Tibial nerve (tissue), 4 donors: ENCODE data around the gene SLC12A7. TPM values are rescaled to one million over a fixed set of nuclear protein-coding genes. Genes with fewer than 3 reads are reported as not detected.
"Not testable (repeated sequence)": the region's sequence is repeated elsewhere in the genome, so short reads cannot be mapped to it uniquely, and the experiment has no call there.

Source experiments
- DNase-seq, 2 donors: peaks; one replicate each; pipeline ENCODE4 v3.0.0-alpha.2; 2019; ENCODE audit warnings: low spot score in 2 of 2
- H3K27ac ChIP-seq, 4 donors: fragments of 200-600 bp; sonication (generic) in 3 of 4; one replicate each; pipeline ENCODE4 v1.5.1; 2017 to 2019; ENCODE audit warnings: mild to moderate bottlenecking in 1 of 4
- H3K27me3 ChIP-seq, 2 donors: fragments of 200-600 bp; sonication (generic) in 1 of 2; one replicate each; pipeline versions ENCODE4 v1.5.1 to v1.6.0; 2017 to 2019
- H3K36me3 ChIP-seq, 3 donors: fragments of 200-600 bp; sonication (generic); one replicate each; pipeline ENCODE4 v1.5.1; 2018 to 2019
- H3K4me1 ChIP-seq, 4 donors: fragments of 200-600 bp; sonication (generic) in 3 of 4; one replicate each; pipeline ENCODE4 v1.5.1; 2017 to 2019
- H3K4me3 ChIP-seq, 4 donors: fragments of 200-600 bp; sonication (generic) in 3 of 4; one replicate each; pipeline ENCODE4 v1.5.1; 2017 to 2019; ENCODE audit warnings: mild to moderate bottlenecking in 1 of 4, moderate library complexity in 1 of 4
- H3K9me3 ChIP-seq, 4 donors: fragments of 200-600 bp; sonication (generic) in 3 of 4; one replicate each; pipeline ENCODE4 v1.5.1; 2017 to 2019
- EP300 ChIP-seq, 2 donors: sonication (generic); formaldehyde crosslinking; IDR thresholded peaks; one replicate each; pipeline ENCODE4 v1.6.1; 2017; ENCODE audit warnings: antibody characterized with exemption in 2 of 2, mild to moderate bottlenecking in 1 of 2
- POLR2A ChIP-seq, 2 donors: fragments of 450-650 bp; IDR thresholded peaks; one replicate each; pipeline ENCODE4 v1.6.1; 2017; ENCODE audit warnings: antibody characterized with exemption in 2 of 2, mild to moderate bottlenecking in 2 of 2, moderate library complexity in 2 of 2
- WGBS, 2 donors: methylation state at CpG; one replicate each; pipeline ENCODE4 v1.1.5; 2018; 5-methylcytosine and 5-hydroxymethylcytosine counted together
- small RNA-seq: library from RNA; depleted of rRNA; stranded (forward); fragments of <200 nt; gene quantifications from one replicate; pipeline ENCODE3, GENCODE V24; 2016
- total RNA-seq, 4 donors: library from RNA; depleted of rRNA; stranded (reverse); fragments of >200 nt; gene quantifications; one replicate each; pipeline ENCODE4 v1.1.0, GENCODE V29; 2016
- TF ChIP-seq, protein P1 (sequence below), 5 experiments: fragments of 200-600 bp in 3 of 5; fragments of 450-650 bp in 2 of 5; sonication (generic) in 3 of 5; IDR thresholded peaks; one replicate each; pipeline ENCODE4 v1.5.1; 2016 to 2019; ENCODE audit warnings: antibody characterized with exemption in 5 of 5, mild to moderate bottlenecking in 3 of 5, moderate library complexity in 2 of 5

SLC12A7 gene
- total RNA-seq, 4 donors from 2014 or later = 11.4 to 39.3 (median 18.8) TPM

DNA sequence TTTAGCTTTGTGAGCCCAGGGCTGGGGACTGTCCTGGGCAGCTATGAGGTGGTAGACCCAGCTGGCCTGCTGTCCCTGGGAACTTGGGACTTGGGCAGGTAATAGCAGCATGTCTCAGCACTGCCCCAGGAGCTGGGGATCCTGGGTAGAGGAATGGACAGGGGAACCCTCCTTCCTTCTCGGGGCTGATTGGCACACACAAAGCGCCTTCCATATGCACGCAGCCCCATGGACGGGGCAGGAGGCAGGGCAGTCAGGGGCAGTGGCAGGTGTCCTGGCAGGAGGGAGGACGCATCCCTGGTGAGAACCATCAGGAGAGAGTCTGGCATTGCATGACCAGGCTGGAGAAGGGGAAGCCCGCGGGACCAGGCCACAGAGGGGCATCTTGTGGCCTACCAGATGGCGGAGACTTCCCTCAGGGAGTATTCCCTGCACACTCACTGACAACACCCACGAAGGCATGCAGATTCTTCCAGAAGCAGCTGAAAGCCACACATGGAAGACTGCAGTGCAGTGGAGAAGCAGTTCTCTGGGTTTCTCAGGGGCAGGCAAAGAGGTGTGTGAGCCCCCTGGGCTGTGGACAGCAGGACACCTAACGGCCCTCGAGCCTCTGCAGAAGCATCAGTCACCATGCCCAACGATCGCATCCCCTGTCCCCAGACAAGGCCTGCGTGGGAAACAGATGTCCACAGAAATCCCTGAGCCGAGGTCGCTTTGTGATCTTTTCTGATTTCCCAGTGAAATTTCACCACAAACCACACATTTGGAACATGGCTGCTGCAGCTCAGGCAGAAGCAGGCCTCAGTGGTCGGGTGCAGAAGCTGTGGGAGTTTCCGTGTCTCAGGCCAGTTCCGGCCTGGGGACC, 110.2 kb downstream of the SLC12A7 start:
- 84 to 85% methylated on average over 17 to 18 of the region's 19 CpGs for WGBS, 2 donors
- TF ChIP-seq, protein P1, sequence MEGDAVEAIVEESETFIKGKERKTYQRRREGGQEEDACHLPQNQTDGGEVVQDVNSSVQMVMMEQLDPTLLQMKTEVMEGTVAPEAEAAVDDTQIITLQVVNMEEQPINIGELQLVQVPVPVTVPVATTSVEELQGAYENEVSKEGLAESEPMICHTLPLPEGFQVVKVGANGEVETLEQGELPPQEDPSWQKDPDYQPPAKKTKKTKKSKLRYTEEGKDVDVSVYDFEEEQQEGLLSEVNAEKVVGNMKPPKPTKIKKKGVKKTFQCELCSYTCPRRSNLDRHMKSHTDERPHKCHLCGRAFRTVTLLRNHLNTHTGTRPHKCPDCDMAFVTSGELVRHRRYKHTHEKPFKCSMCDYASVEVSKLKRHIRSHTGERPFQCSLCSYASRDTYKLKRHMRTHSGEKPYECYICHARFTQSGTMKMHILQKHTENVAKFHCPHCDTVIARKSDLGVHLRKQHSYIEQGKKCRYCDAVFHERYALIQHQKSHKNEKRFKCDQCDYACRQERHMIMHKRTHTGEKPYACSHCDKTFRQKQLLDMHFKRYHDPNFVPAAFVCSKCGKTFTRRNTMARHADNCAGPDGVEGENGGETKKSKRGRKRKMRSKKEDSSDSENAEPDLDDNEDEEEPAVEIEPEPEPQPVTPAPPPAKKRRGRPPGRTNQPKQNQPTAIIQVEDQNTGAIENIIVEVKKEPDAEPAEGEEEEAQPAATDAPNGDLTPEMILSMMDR (IDR thresholded peaks at IDR 0.05) = no peak
- no peak for TF ChIP-seq EP300 (IDR thresholded peaks at IDR 0.05)
- no peak for TF ChIP-seq POLR2A (IDR thresholded peaks at IDR 0.05)

DNA sequence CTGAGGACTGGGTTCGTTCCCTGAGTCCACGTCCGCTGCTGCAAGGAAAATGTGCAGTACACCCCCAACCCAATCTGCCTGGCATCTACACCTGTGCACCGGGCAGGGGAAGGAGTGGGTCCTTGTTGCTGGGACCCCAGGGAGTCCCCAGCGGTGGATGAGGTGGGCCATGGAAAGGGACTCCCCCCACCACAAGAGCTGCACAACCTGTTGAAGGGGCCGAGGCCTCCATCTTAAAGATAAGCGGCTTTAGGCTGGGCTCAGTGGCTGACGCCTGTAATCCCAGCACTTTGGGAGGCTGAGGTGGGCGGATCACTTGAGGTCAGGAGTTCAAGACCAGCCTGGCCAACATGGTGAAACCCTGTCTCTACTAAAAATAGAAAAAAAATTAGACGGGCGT, 111.0 kb downstream of the SLC12A7 start:
- not testable (repeated sequence) for H3K9me3 ChIP-seq, H3K4me3 ChIP-seq, DNase-seq, H3K27ac ChIP-seq, H3K36me3 ChIP-seq, H3K27me3 ChIP-seq
- peaks cover 0 to 42% (median 14%) of the 10 kb centered on the region in 4 donors for H3K4me1 ChIP-seq
- WGBS, 2 donors = 95 to 96% methylated on average over 11 of the region's 11 CpGs

More for the DNA sequence above, 110.2 kb downstream of the SLC12A7 start:
- no peak overlapping the region for H3K4me3 ChIP-seq
- no peak overlapping the region for H3K27ac ChIP-seq
- no peaks in the 10 kb centered on the region for H3K9me3 ChIP-seq
- H3K4me1 ChIP-seq = peaks cover 0 to 43% (median 14%) of the 10 kb centered on the region in 4 donors
- peak in 1 of 2 donors; percentile 8 for DNase-seq
- no peaks in the 10 kb centered on the region for H3K36me3 ChIP-seq
- H3K27me3 ChIP-seq = peaks cover 0 to 8% of the 10 kb centered on the region in 2 donors

Small RNAs within 50 kb of the gene (small RNA-seq; reads per million reads assigned to genes)
- gene MIR4635 = not detected

Other genes with a start within 250 kb of the SLC12A7 start
- gene BRD9, start 219.3 kb downstream of the SLC12A7 start, total RNA-seq = 10 to 100 TPM; 35.8 to 55.3 (median 49.0) TPM
- 1 to 10 TPM in 1 of 4 donors, under 1 TPM in 3; 0.30 to 1.3 (median 0.52) TPM for gene TRIP13, start 219.2 kb downstream of the SLC12A7 start, total RNA-seq
- 1 to 10 TPM in 1 of 4 donors, under 1 TPM in 1, not detected in 2; 0.60 to 4.7 TPM for gene NKD2, start 103.3 kb downstream of the SLC12A7 start, total RNA-seq
- under 1 TPM in 1 of 4 donors, not detected in 3; under 0.01 TPM for gene SLC6A19, start 89.5 kb upstream of the SLC12A7 start, total RNA-seq
- not detected for gene SLC6A18, start 113.3 kb upstream of the SLC12A7 start, total RNA-seq
- not detected for gene TERT, start 183.0 kb upstream of the SLC12A7 start, total RNA-seq
- 100 to 1,000 TPM in 1 of 4 donors, 10 to 100 TPM in 3; 68.8 to 102 (median 84.4) TPM for gene CLPTM1L, start 233.0 kb upstream of the SLC12A7 start, total RNA-seq